Endodermal cell (in vitro differentiated cells): ENCODE results near the gene NHP2. TPM values are rescaled to one million over a fixed set of nuclear protein-coding genes. Genes with fewer than 3 reads are reported as not detected.

Source experiments
- DNase-seq: peaks from one replicate; pipeline ENCODE4 v3.0.0-alpha.2; 2017
- H3K27ac ChIP-seq: 2 replicates; pipeline ENCODE4 v1.5.1; 2013; ENCODE audit warnings: mild to moderate bottlenecking, low read depth, low read length, moderate library complexity
- H3K27me3 ChIP-seq: 2 replicates; pipeline ENCODE4 v1.6.1; 2013; ENCODE audit warnings: mild to moderate bottlenecking, low read length, moderate library complexity; ENCODE audit not compliant: insufficient read depth, control insufficient read depth, poor library complexity, severe bottlenecking
- H3K36me3 ChIP-seq: 2 replicates; pipeline ENCODE4 v1.7.0; 2013; ENCODE audit warnings: mild to moderate bottlenecking, low read length, moderate library complexity; ENCODE audit not compliant: control insufficient read depth, insufficient read depth
- H3K4me1 ChIP-seq: one replicate; pipeline ENCODE4 v1.7.0; 2013; ENCODE audit warnings: low read length; ENCODE audit not compliant: control insufficient read depth, insufficient read depth
- H3K4me3 ChIP-seq: 2 replicates; pipeline ENCODE4 v1.5.1; 2013; ENCODE audit warnings: mild to moderate bottlenecking, low read length, moderate library complexity
- H3K9ac ChIP-seq: 2 replicates; pipeline ENCODE4 v1.6.1; 2013; ENCODE audit warnings: mild to moderate bottlenecking, low read length, moderate library complexity; ENCODE audit not compliant: poor library complexity, severe bottlenecking; ENCODE audit errors: extremely low read depth
- H3K9me3 ChIP-seq: 2 replicates; pipeline ENCODE4 v1.6.1; 2013; ENCODE audit warnings: mild to moderate bottlenecking, low read length, moderate library complexity; ENCODE audit not compliant: control insufficient read depth
- H3K27ac Mint-ChIP-seq: 2 replicates; pipeline ENCODE4 v1.8.0; 2020; ENCODE audit warnings: mixed read lengths
- H3K27me3 Mint-ChIP-seq: 2 replicates; pipeline ENCODE4 v1.8.0; 2021; ENCODE audit warnings: mild to moderate bottlenecking, mixed read lengths; ENCODE audit not compliant: insufficient read depth
- H3K36me3 Mint-ChIP-seq: 2 replicates; pipeline ENCODE4 v1.8.0; 2020; ENCODE audit warnings: low read depth, mixed read lengths
- H3K4me1 Mint-ChIP-seq: 2 replicates; pipeline ENCODE4 v1.8.0; 2020; ENCODE audit warnings: mixed read lengths
- H3K4me3 Mint-ChIP-seq: 2 replicates; pipeline ENCODE4 v1.8.0; 2020; ENCODE audit warnings: mild to moderate bottlenecking, moderate library complexity, mixed read lengths
- H3K9me3 Mint-ChIP-seq: 2 replicates; pipeline ENCODE4 v1.8.0; 2020; ENCODE audit warnings: mild to moderate bottlenecking, mixed read lengths
- CTCF ChIP-seq: fragments of 200-600 bp; sonication (generic); conservative IDR thresholded peaks from 2 replicates; pipeline ENCODE4 v1.5.0; 2021; ENCODE audit warnings: antibody characterized with exemption, mild to moderate bottlenecking
- WGBS, 2 experiments: methylation state at CpG; one replicate each; pipeline versions ENCODE4 v1.1.5 to v1.1.7; 2013; ENCODE audit warnings: missing lambda C conversion rate in 2 of 2, mixed read lengths in 1 of 2; ENCODE audit not compliant: insufficient coverage in 1 of 2, insufficient read length in 1 of 2; 5-methylcytosine and 5-hydroxymethylcytosine counted together
- total RNA-seq, 2 donors: library from RNA; stranded (reverse); fragmentation: NEBNext Ultra II Directional in 1 of 2; extraction: Animal tissue kit (Norgen Biotek cat#: 25700) in 1 of 2; gene quantifications; 2 replicates in 1 of 2; 3 replicates in 1 of 2; pipeline ENCODE4 v1.2.1, GENCODE V29; 2021

The NHP2 gene
- total RNA-seq, 2 donors from 2014 or later = 174 to 176 TPM

- WGBS, 2 experiments = 90% methylated on average over 16 to 29 of the region's 29 CpGs
- H3K4me1 ChIP-seq = peaks cover 9% of the 10 kb centered on the region
- peaks cover 29% of the 10 kb centered on the region for H3K36me3 ChIP-seq
- no peaks in the 10 kb centered on the region for H3K27me3 ChIP-seq
- peaks cover 12% of the 10 kb centered on the region for H3K4me1 Mint-ChIP-seq
- H3K27ac ChIP-seq = no peak overlapping the region
- H3K27me3 Mint-ChIP-seq = no peaks in the 10 kb centered on the region
- no peaks in the 10 kb centered on the region for H3K9me3 ChIP-seq
- peak; percentile 91 for DNase-seq
- H3K9ac ChIP-seq = no peak overlapping the region
- TF ChIP-seq CTCF = peak; percentile 84
- no peak overlapping the region for H3K27ac Mint-ChIP-seq
- H3K9me3 Mint-ChIP-seq = no peaks in the 10 kb centered on the region
- H3K4me3 ChIP-seq = no peak overlapping the region
- no peak overlapping the region for H3K4me3 Mint-ChIP-seq
- no peaks in the 10 kb centered on the region for H3K36me3 Mint-ChIP-seq
These were observed 32.9 kb downstream of the NHP2 start for GRCh38 chr5:178120607-178121357.

- no peaks in the 10 kb centered on the region for H3K9me3 ChIP-seq
- no peak for TF ChIP-seq CTCF
- Mint-ChIP-seq H3K9me3 (no peaks in the 10 kb centered on the region), H3K36me3 (no peaks in the 10 kb centered on the region), H3K27me3 (no peaks in the 10 kb centered on the region), H3K4me3 (no peak overlapping the region), H3K27ac (no peak overlapping the region), H3K4me1 (peaks cover 18% of the 10 kb centered on the region)
- H3K9ac ChIP-seq = no peak overlapping the region
- H3K27me3 ChIP-seq = no peaks in the 10 kb centered on the region
- 86 to 92% methylated on average over 7 to 27 of the region's 27 CpGs for WGBS, 2 experiments
- peaks cover 29% of the 10 kb centered on the region for H3K36me3 ChIP-seq
- no peak overlapping the region for H3K4me3 ChIP-seq
- no peak for DNase-seq
- peaks cover 13% of the 10 kb centered on the region for H3K4me1 ChIP-seq
- no peak overlapping the region for H3K27ac ChIP-seq
These were observed 33.6 kb downstream of the NHP2 start for GRCh38 chr5:178119915-178120606.

GRCh38 chr5:178117923-178118701, 35.6 kb downstream of the NHP2 start:
- H3K4me1 ChIP-seq = peaks cover 13% of the 10 kb centered on the region
- Mint-ChIP-seq H3K4me1 (peaks cover 22% of the 10 kb centered on the region), H3K36me3 (no peaks in the 10 kb centered on the region), H3K9me3 (no peaks in the 10 kb centered on the region), H3K4me3 (no peak overlapping the region), H3K27ac (no peak overlapping the region), H3K27me3 (no peaks in the 10 kb centered on the region)
- no peaks in the 10 kb centered on the region for H3K27me3 ChIP-seq
- TF ChIP-seq CTCF = no peak
- H3K4me3 ChIP-seq = no peak overlapping the region
- WGBS, 2 experiments = 94 to 98% methylated on average over 4 to 18 of the region's 18 CpGs
- H3K9me3 ChIP-seq = no peaks in the 10 kb centered on the region
- H3K9ac ChIP-seq = no peak overlapping the region
- peaks cover 24% of the 10 kb centered on the region for H3K36me3 ChIP-seq
- H3K27ac ChIP-seq = no peak overlapping the region
- no peak for DNase-seq
